ENCODE measurements around the gene CA10.

DNA sequence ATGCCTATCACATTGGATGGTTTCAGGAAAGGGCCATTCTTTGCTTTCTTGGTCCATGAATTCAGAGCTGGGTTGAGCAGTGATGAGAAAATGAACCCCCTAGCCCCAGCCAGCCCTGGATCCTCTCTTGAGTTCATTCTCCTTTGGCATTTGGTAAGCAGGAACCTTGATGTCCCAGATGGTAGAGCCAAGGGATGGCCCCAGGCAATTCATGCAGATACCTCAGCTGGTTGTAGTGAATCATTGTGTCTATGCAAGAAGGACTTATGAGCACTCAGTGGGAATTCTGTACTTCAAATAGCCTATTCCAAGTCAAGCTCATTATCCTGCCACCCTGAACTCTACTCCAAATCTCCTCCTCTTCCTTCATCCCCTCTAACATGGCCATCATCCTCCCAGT lies 485.4 kb downstream of the CA10 start:
- TF ChIP-seq POLR2A (IDR thresholded peaks at IDR 0.05) (no peak), POLR2AphosphoS5 (IDR thresholded peaks at IDR 0.05) (no peak), EP300 (IDR thresholded peaks at IDR 0.05; ENCODE audit: low read depth) (no peak)
- TF ChIP-seq, protein P1, sequence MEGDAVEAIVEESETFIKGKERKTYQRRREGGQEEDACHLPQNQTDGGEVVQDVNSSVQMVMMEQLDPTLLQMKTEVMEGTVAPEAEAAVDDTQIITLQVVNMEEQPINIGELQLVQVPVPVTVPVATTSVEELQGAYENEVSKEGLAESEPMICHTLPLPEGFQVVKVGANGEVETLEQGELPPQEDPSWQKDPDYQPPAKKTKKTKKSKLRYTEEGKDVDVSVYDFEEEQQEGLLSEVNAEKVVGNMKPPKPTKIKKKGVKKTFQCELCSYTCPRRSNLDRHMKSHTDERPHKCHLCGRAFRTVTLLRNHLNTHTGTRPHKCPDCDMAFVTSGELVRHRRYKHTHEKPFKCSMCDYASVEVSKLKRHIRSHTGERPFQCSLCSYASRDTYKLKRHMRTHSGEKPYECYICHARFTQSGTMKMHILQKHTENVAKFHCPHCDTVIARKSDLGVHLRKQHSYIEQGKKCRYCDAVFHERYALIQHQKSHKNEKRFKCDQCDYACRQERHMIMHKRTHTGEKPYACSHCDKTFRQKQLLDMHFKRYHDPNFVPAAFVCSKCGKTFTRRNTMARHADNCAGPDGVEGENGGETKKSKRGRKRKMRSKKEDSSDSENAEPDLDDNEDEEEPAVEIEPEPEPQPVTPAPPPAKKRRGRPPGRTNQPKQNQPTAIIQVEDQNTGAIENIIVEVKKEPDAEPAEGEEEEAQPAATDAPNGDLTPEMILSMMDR (IDR thresholded peaks at IDR 0.05) = no peak

All from transverse colon (tissue), 4 donors.